ENCODE results near the gene C10orf90. TPM values are rescaled to one million over a fixed set of nuclear protein-coding genes. Genes with fewer than 3 reads are reported as not detected.

The C10orf90 gene
- total RNA-seq, 2 experiments from 2014 or later, result not detected

GRCh38 chr10:126455766-126456405, 214.6 kb downstream of the C10orf90 start:
- ATAC-seq (ENCODE audit: poor library complexity), result no peak
- intact Hi-C loops (cut with DNase I, micrococcal nuclease), result no loop called here
- Histone ChIP-seq H3K9me3 (ENCODE audit: control insufficient read depth in 1 of 2, insufficient read depth in 1 of 2, low read length in 2 of 2) (peaks cover 0 to 11% of the 10 kb centered on the region in 2 experiments), H3K4me3 (ENCODE audit: low read length) (no peak overlapping the region), H3K4me1 (ENCODE audit: insufficient read depth, low read length) (no peaks in the 10 kb centered on the region), H3K36me3 (ENCODE audit: insufficient read depth, low read length) (no peaks in the 10 kb centered on the region), H3K27me3 (ENCODE audit: control insufficient read depth in 1 of 2, insufficient read depth in 2 of 2, low read length in 2 of 2) (no peaks in the 10 kb centered on the region), H3K27ac (ENCODE audit: low read depth in 1 of 2, low read length in 2 of 2) (no peak overlapping the region)
- no peak for TF ChIP-seq CTCF (IDR thresholded peaks at IDR 0.05)
- ChIA-PET CTCF (no interaction called here), POLR2A (no interaction called here)
- DNase-seq, result no peak
- H3K9me3 Mint-ChIP-seq, result peaks cover 3% of the 10 kb centered on the region
- H3K36me3 Mint-ChIP-seq (ENCODE audit: low read depth), result no peaks in the 10 kb centered on the region
- H3K4me1 Mint-ChIP-seq (ENCODE audit: low read depth), result no peaks in the 10 kb centered on the region
- H3K4me3 Mint-ChIP-seq, result no peak overlapping the region
- no peaks in the 10 kb centered on the region for H3K27me3 Mint-ChIP-seq
- H3K27ac Mint-ChIP-seq, result no peak overlapping the region

GRCh38 chr10:126455036-126455765, 215.3 kb downstream of the C10orf90 start:
- CTCF ChIA-PET, result no interaction called here
- Histone ChIP-seq H3K36me3 (ENCODE audit: insufficient read depth, low read length) (no peaks in the 10 kb centered on the region), H3K4me1 (ENCODE audit: insufficient read depth, low read length) (no peaks in the 10 kb centered on the region), H3K4me3 (ENCODE audit: low read length) (no peak overlapping the region), H3K27ac (ENCODE audit: low read depth in 1 of 2, low read length in 2 of 2) (no peak overlapping the region), H3K27me3 (ENCODE audit: control insufficient read depth in 1 of 2, insufficient read depth in 2 of 2, low read length in 2 of 2) (no peaks in the 10 kb centered on the region), H3K9me3 (ENCODE audit: control insufficient read depth in 1 of 2, insufficient read depth in 1 of 2, low read length in 2 of 2) (peaks cover 0 to 7% of the 10 kb centered on the region in 2 experiments)
- H3K27ac Mint-ChIP-seq, result no peak overlapping the region
- no peak for DNase-seq
- no peaks in the 10 kb centered on the region for H3K36me3 Mint-ChIP-seq (ENCODE audit: low read depth)
- no peak overlapping the region for H3K4me3 Mint-ChIP-seq
- intact Hi-C loops (cut with DNase I, micrococcal nuclease), result no loop called here
- POLR2A ChIA-PET, result no interaction called here
- no peak for TF ChIP-seq CTCF (IDR thresholded peaks at IDR 0.05)
- ATAC-seq (ENCODE audit: poor library complexity), result no peak
- no peaks in the 10 kb centered on the region for H3K27me3 Mint-ChIP-seq
- H3K4me1 Mint-ChIP-seq (ENCODE audit: low read depth), result no peaks in the 10 kb centered on the region
- peaks cover 3% of the 10 kb centered on the region for H3K9me3 Mint-ChIP-seq

GRCh38 chr10:126454045-126454751, 216.3 kb downstream of the C10orf90 start:
- H3K27ac ChIP-seq (ENCODE audit: low read depth in 1 of 2, low read length in 2 of 2), result no peak overlapping the region
- intact Hi-C loops (cut with DNase I, micrococcal nuclease), result no loop called here
- no peaks in the 10 kb centered on the region for H3K36me3 Mint-ChIP-seq (ENCODE audit: low read depth)
- ChIA-PET CTCF (no interaction called here), POLR2A (no interaction called here)
- H3K36me3 ChIP-seq (ENCODE audit: insufficient read depth, low read length), result no peaks in the 10 kb centered on the region
- H3K4me1 Mint-ChIP-seq (ENCODE audit: low read depth), result no peaks in the 10 kb centered on the region
- no peaks in the 10 kb centered on the region for H3K4me1 ChIP-seq (ENCODE audit: insufficient read depth, low read length)
- no peak overlapping the region for H3K4me3 ChIP-seq (ENCODE audit: low read length)
- peaks cover 6% of the 10 kb centered on the region for H3K9me3 Mint-ChIP-seq
- ATAC-seq (ENCODE audit: poor library complexity) (no peak), DNase-seq (no peak)
- no peak overlapping the region for H3K4me3 Mint-ChIP-seq
- no peaks in the 10 kb centered on the region for H3K27me3 Mint-ChIP-seq
- H3K27ac Mint-ChIP-seq, result no peak overlapping the region
- TF ChIP-seq CTCF (IDR thresholded peaks at IDR 0.05), result no peak
- no peaks in the 10 kb centered on the region for H3K27me3 ChIP-seq (ENCODE audit: control insufficient read depth in 1 of 2, insufficient read depth in 2 of 2, low read length in 2 of 2)
- peaks cover 0 to 8% of the 10 kb centered on the region in 2 experiments for H3K9me3 ChIP-seq (ENCODE audit: control insufficient read depth in 1 of 2, insufficient read depth in 1 of 2, low read length in 2 of 2)
